ENCODE measurements around the gene TMEM18. TPM values are rescaled to one million over a fixed set of nuclear protein-coding genes. Genes with fewer than 3 reads are reported as not detected.

The TMEM18 gene
- total and polyA plus RNA-seq, 9 of the 15 experiments (the other 6 are each of a cell fraction or from before 2014, with no cell fraction given) = 12.8 to 55.9 (median 21.8) TPM

- no peak overlapping the region for H2AFZ ChIP-seq (ENCODE audit: low read depth, low read length)
- ChIA-PET POLR2A (no interaction called here), CTCF (ENCODE audit: low intra/inter-chr PET ratio) (no interaction called here)
- H3K36me3 ChIP-seq (ENCODE audit: control insufficient read depth, insufficient read depth, low read length) = no peaks in the 10 kb centered on the region
- intact Hi-C loops (cut with micrococcal nuclease) (no loop called here), in situ Hi-C loops (cut with MboI) (no loop called here)
- no peaks in the 10 kb centered on the region; the same call in 1 of the 2 replicates for H4K20me1 ChIP-seq (replicated peaks; ENCODE audit: control insufficient read depth, insufficient read depth, low read length)
- H3K9ac ChIP-seq (ENCODE audit: insufficient read depth in 1 of 2, low read depth in 2 of 2, low read length in 2 of 2) = no peak overlapping the region
- no peak overlapping the region for H3K4me3 ChIP-seq
- ATAC-seq (no peak), DNase-seq (ENCODE audit: extremely low read depth in 1 of 4, low spot score in 3 of 4) (no peak), FAIRE-seq (peak; percentile 64)
- H3K9me1 ChIP-seq (ENCODE audit: control insufficient read depth, insufficient read depth, low read length) = no peaks in the 10 kb centered on the region
- H3K27me3 ChIP-seq (ENCODE audit: control insufficient read depth in 2 of 2, insufficient read depth in 2 of 2, low read length in 2 of 2) = peaks cover 6 to 48% of the 10 kb centered on the region in 2 experiments; a peak in 4 of 5 replicates
- no peak overlapping the region for H3K27ac ChIP-seq (ENCODE audit: extremely low read depth, low read depth, low read length)
- no peak for TF ChIP-seq PTRF (tag; IDR thresholded peaks at IDR 0.05)
- TF ChIP-seq SLC30A9 (CRISPR knock-in tag; IDR thresholded peaks at IDR 0.05) = no peak
- no peak for TF ChIP-seq SETDB1 (IDR thresholded peaks at IDR 0.05; ENCODE audit: low read length)
- no peak for TF ChIP-seq GATAD2B (IDR thresholded peaks at IDR 0.05; ENCODE audit: borderline replicate concordance)
- TF ChIP-seq KDM2B (CRISPR knock-in tag; IDR thresholded peaks at IDR 0.05) = no peak
- TF ChIP-seq ZFP1 (CRISPR knock-in tag; IDR thresholded peaks at IDR 0.05) = no peak
- TF ChIP-seq RAD51 (IDR thresholded peaks at IDR 0.05; ENCODE audit: borderline replicate concordance, low read depth) = no peak
- no peak for TF ChIP-seq ZFP30 (CRISPR knock-in tag; IDR thresholded peaks at IDR 0.05; ENCODE audit: borderline replicate concordance)
- BruUV-seq (replicated peaks) = no TSS peak
- no peaks in the 10 kb centered on the region for H3K9me3 ChIP-seq (replicated peaks; ENCODE audit: control insufficient read depth, insufficient read depth, low read depth, low read length)
- no peak overlapping the region for H3K4me2 ChIP-seq (ENCODE audit: insufficient read depth, low read length)
- peaks cover 0 to 8% of the 10 kb centered on the region in 2 experiments; a peak in 2 of 5 replicates for H3K4me1 ChIP-seq (replicated peaks in 1 of 2; ENCODE audit: control insufficient read depth in 2 of 2, insufficient read depth in 2 of 2, low read length in 2 of 2)
- WGBS (ENCODE audit: insufficient coverage, low coverage, missing lambda C conversion rate) = 0% methylated on average over 1 of the region's 1 CpG
- no peaks in the 10 kb centered on the region for H3K79me2 ChIP-seq (ENCODE audit: control insufficient read depth, insufficient read depth, low read length)
These were observed 45.5 kb downstream of the TMEM18 start for GRCh38 chr2:631741-632140.

Data from K562 (cell line).